22Rv1 (cell line): ENCODE measurements around the gene DNASE2B.

ENCODE experiments used
- H3K27ac ChIP-seq: fragments of 450-650 bp; 2 replicates; pipeline ENCODE4 v1.5.1; 2017
- ZFX ChIP-seq: fragments of 450-650 bp; IDR thresholded peaks from 2 replicates; pipeline ENCODE4 v1.6.1; 2017; ENCODE audit warnings: antibody characterized with exemption, borderline replicate concordance
- TF ChIP-seq, protein P1 (sequence below): fragments of 450-650 bp; IDR thresholded peaks from 2 replicates; pipeline ENCODE4 v1.5.1; 2017; ENCODE audit warnings: mild to moderate bottlenecking

DNASE2B gene

DNA sequence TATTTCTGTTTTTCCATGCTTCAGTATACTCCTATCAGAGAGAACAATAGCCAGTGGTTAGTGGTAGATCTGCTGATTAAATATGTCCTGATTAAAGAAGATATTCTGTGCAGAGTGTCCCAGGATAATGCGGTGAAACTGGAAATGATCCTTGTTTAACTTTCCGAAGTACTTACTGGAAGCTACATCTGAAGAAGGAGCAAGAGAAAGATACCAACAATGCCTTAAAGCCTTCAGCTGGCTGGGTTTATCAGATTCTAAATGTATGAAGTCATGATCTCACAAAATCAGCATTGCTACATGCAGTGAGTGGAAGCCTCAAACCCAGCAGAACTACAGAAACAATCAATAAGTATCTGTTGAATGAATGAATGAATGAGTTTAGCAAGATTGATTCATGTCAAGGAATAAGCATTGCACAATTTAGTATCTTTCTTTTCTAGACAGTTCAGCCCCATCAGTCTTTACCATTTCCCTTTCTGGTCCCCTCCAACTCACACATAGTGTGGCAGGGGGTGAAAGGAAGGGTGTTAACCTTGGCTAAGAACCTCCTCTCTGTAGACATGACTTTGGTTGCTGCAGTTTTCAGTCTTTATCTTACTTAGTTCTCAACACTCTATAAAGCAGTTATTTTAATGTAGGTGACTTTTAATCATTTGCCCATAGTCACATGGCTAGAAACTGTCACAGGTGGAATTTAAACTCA, 24.7 kb upstream of the DNASE2B start:
- TF ChIP-seq, protein P1, sequence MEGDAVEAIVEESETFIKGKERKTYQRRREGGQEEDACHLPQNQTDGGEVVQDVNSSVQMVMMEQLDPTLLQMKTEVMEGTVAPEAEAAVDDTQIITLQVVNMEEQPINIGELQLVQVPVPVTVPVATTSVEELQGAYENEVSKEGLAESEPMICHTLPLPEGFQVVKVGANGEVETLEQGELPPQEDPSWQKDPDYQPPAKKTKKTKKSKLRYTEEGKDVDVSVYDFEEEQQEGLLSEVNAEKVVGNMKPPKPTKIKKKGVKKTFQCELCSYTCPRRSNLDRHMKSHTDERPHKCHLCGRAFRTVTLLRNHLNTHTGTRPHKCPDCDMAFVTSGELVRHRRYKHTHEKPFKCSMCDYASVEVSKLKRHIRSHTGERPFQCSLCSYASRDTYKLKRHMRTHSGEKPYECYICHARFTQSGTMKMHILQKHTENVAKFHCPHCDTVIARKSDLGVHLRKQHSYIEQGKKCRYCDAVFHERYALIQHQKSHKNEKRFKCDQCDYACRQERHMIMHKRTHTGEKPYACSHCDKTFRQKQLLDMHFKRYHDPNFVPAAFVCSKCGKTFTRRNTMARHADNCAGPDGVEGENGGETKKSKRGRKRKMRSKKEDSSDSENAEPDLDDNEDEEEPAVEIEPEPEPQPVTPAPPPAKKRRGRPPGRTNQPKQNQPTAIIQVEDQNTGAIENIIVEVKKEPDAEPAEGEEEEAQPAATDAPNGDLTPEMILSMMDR: no peak

DNA sequence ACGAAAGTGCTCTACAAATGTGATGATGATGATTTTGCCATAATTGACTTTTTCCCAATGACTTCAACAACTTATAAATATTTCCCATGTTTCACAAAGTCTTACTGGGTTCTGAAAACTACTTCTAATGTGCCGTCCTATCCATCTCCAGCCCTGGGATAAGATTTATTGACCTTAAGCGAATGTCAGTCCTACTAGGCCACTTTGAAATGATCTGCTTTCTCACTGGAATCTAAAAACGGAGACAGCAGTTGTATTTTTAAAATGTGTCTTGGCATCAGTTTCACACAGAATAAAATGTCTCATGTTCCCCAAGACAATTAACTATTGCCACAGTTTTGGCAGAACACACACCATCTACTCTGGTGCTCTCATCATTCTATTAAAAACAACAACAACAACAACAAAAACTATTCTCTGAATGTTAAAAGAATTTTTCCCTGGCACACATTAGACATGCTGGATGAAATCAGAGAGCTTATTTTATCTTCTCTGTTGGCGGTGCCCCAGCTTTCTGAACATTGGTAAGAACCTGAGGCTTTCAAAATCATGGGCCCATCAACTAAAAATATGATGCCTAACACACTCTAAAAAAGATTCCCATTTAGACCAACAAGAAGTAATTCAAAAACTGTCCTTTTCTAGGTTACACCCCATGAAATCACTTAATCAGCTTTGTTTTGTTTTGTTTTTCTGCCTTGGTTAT, 23.1 kb upstream of the DNASE2B start:
- TF ChIP-seq ZFX: no peak
- H3K27ac ChIP-seq: no peak overlapping the region

More for the DNA sequence above, 24.7 kb upstream of the DNASE2B start:
- no peak overlapping the region for H3K27ac ChIP-seq

DNA sequence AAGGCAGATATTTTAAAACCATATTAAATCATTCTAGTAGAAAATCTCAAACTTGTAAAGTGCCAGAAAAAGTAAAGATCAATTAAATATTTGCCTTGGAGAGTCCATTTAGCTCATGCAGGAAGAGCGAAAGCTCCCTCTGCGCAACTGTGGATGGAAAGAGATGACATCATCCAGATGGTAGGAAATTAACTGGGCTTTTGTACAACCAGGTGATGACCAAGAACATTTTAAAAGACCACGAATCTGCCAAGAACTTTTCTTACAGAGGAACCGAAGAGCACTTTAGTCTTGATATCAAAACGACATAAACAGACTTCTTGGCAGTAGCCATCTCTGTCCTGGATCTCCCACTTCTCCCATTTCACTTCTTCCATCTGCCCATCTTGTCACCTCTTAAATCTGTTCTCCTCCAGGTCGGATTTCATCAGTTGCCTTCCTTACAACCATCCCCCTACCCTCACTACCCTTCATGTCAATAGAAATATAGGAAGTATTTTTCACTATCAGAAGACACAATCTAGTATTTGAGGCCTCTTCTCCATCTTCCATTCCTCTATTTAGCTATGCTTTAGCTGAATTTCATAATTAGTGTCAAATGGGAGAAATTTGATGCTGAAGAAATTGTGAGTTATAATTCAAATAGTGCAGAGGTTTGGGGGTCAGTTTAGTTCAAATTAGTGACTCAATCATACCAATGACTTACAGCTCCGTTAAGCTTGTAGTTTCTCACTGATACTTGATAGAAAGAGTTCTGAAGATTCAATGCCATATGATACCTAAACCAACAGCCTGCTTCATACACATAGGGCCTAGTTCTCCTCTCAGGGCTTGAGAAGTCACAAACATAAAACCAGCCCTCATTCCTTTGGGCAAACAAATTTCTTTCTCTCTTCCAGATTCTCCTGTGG, 22.0 kb upstream of the DNASE2B start:
- TF ChIP-seq, protein P1: no peak
- TF ChIP-seq ZFX: no peak

DNA sequence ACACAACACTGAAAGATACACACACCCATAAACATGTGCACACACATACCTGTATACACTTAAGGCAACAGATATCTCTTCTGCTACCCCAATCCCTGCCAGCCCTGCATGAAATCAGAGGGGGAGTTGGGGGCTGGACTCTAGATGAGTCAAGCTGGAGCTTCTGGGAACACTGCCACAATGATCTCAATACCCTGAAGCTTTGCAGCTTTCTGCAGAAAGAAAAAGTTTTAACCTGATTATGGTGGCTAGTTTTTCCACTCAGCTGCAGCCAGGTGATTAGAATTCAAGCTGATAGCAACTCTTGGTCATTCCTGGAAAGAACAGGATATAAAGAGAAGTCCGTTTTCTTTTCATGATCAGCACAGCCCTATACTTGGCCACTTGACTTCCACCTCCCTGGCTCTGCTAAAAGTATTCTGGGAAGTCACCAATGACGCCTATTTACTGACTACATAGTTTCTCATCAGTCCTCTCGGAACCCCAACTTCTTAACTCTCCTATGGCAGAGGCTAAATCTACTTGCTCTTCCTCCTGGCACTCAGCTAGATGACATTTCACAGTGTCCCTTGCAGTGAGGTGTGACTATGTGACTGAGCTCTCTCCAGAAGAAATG, 20.7 kb upstream of the DNASE2B start:
- no peak overlapping the region for H3K27ac ChIP-seq
- TF ChIP-seq, protein P1: no peak

More for the DNA sequence above, 22.0 kb upstream of the DNASE2B start:
- H3K27ac ChIP-seq: no peak overlapping the region

DNA sequence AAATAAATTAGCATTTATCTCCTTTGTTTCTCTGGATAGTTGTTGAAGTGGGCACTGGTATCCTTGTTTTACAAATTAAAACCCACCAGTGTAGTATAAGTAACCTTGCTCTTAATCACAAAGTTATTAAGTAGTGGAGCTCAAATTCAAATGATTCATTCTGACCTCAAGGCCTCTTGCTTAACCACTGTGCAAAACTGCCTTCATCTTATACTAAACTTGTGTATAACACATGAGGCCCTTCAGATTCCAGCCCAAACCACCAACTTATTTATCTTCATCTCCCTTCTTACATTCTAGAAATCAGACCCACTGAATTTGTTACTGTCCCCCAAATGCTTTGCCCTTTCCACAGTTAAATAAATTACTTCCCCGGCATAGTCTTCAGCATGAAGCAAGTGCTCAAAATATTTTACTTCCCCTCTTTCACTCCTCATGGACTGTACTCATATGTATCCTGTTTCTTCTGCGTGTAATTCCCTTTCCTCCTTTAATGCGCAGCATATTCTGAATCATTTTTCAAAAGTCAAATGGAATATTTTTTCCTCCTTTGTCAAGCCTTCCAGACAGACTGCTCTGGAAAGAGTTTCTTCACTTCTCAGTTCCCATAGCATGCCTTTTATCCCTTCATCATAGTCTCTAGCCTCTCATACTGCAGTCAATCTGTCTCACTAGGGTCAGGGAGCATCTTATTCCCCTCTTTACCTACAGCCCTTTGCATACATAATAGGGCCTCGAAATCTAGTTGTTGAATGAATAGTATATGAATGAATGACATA, 19.0 kb upstream of the DNASE2B start:
- H3K27ac ChIP-seq: no peak overlapping the region
- TF ChIP-seq, protein P1: no peak
- TF ChIP-seq ZFX: no peak

DNA sequence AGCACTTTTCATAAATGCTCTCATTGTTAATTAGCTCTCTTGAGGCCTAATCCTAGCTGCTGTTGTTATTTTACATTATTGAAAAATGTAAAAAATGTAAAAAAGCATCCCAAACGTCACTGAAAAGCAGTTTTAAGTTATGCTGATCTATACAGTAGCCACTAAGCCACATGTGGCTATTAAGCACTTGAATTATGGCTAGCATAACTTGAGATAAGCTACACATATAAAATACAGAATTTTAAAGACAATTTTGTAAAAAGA, 18.4 kb upstream of the DNASE2B start:
- H3K27ac ChIP-seq: no peak overlapping the region
- TF ChIP-seq, protein P1: no peak
- TF ChIP-seq ZFX: no peak

DNA sequence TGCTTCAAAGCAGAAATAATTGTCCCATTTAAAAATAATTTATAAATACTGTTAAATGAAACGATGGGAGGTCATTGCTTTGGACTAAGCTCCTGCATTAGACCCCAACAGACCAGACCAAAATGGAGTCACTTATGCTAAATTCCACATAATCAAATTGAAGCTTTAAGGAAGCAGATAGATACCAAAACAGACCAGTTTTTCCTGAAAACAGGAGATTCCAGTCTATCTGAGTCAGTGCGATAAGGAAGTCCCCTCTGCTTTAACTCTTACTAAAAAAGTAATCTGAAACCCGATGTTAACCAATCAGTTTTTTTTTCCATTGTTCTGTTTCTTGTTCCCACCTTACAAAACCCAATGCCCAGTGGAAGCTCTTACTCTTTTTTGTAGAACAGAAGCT, 16.2 kb upstream of the DNASE2B start:
- TF ChIP-seq, protein P1: no peak
- no peak for TF ChIP-seq ZFX
- no peak overlapping the region for H3K27ac ChIP-seq
